GM18867 (cell line): ENCODE measurements around the gene LRRC28.
"Not testable (repeated sequence)": the region's sequence is repeated elsewhere in the genome, so short reads cannot be mapped to it uniquely, and the experiment has no call there.

Experiments
- ATAC-seq: cut with Tn5 transposase; IDR thresholded peaks from one replicate; pipeline ENCODE4 v1.9.1; 2021; ENCODE audit warnings: mild to moderate bottlenecking, moderate library complexity; ENCODE audit not compliant: unreplicated experiment

Gene LRRC28

DNA sequence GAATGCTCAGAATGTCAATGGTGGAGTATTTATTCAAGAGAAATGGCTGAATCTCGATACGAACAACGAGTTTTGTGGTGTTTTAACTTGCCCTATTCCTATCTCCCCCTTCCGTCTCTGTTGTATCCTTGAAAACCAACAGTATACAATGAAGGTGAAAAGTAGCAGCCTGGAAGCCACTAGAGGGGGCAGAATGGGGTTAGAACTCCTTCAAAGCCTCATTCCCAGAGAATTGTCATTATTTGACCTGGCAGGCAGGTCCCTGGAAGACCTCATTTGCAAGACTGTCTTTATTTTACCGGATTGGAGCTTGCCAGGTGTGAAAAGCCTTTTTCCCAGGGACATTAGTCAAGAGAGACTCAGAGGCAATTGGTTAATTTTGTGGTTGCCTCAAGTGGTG, 139.4 kb downstream of the LRRC28 start:
- no peak for ATAC-seq

DNA sequence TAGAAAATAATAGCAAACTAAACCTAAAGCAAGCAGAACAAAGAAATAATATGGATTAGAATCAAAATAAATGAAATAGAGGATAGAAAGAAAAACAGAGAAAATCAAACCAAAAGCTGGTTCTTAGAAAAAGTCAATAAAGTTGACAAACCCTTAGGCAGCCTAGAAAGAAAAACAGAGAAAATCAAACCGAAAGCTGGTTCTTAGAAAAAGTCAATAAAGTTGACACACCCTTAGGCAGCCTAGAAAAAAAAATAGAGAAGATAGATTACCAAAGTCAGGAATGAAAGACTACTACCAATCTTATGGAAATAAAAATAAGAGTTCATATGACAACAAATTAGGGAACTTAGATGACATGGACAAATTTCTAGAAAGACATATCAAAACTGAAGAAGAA, 142.4 kb downstream of the LRRC28 start:
- ATAC-seq = no peak

DNA sequence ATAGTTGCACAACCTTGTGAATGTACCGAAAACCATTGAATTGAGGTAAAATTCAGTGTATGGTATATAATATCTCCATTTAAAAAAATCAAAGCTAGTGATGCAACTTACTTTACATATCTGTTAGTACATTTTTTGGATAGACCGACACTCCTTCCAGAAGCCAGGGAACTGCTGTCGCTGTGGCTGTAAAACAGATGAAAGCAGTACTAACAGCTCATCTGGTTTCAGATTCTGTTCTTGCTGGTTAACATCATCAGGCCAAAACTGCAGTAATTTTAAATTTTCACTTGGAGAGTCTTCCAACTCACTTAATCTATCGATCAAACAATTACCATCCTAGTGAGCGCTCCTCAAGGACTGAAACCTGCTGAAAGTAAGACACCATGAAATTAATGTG, 145.1 kb downstream of the LRRC28 start:
- no peak for ATAC-seq

DNA sequence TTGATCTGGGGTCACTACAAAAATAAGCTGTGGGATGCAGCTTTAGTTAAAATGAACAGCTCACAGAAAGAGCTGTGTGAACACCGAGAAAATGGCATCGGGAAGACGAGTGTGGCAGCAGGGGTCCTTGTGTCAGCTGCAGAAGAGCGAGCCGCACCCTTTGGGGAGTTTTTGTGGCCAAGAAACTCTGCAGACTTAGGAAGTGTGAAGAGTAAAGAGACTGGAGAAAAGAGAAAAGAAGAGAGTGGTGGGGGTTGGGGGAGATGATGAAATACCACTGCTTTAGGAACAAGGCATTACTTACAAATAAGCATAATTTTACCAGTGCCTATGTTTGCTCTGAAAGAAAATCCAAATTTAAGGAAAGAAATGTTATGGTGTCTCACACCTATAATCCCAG, 147.8 kb downstream of the LRRC28 start:
- ATAC-seq = no peak

DNA sequence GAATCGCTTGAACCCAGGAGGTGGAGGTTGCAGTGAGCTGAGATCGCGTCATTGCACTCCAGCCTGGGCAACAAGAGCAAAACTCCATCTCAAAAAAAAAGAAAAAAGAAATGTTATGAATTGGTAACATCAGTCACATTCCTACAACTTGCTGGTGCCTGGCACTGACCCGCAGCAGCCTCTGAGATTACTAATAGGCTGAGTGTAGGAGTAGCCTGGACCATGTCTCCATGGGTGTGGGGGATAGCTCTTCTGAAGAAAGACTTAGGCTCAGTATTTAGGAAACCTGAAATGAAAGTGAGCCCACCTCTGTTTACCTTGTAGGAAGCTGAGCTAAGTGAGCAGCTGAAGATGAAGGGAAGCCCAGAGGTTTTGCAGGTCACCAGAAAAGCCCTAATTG, 148.3 kb downstream of the LRRC28 start:
- ATAC-seq = no peak

DNA sequence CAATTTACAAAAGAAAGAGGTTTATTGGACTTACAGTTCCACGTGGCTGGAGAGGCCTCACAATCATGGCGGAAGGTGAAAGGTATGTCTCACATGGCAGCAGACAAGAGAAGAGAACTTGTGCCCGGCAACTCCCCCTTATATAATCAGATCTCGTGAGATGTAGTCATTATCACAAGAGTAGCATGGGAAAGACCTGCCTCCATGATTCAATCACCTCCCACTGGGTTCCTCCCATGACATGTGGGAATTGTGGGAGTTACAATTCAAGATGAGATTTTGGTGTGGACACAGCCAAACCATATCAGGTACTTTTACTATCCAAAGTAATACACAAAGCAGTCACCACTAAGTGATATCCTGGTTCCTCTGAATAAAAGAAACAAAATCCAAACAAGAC, 149.9 kb downstream of the LRRC28 start:
- not testable (repeated sequence) for ATAC-seq

DNA sequence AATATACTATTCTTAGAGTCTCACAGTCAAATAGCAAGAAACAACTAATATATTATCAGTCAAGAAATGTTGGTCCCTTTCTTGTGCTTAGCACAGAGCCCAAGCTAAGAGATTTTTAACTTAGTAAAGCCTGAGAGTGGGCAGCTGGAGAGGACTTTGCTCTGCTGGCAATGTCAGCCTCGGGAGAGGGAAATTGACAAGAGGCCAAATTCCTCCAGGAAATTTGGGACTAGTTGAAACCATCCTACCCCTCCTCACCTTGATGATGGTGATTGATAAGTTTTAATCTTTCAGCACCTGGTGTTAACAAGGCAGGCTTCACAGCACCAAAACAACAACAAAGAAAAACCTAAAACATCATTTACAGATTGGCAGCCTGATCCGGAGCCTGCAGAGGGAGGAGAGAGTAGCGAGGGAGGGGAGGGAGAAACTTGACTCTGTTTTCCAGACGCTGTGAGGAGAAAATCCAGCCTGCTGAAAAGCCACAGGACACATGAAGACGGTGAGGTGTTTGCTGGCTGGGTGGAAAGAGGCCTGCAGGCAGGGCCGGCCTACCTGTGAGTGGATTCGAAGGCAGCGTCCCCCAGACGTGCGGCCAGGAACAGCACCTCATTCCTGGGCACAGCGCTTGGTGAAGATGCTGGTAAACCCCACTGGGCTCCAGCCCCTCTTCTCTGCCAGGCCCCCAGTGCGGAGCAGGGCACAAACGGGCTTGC, 150.9 kb downstream of the LRRC28 start:
- ATAC-seq = no peak

DNA sequence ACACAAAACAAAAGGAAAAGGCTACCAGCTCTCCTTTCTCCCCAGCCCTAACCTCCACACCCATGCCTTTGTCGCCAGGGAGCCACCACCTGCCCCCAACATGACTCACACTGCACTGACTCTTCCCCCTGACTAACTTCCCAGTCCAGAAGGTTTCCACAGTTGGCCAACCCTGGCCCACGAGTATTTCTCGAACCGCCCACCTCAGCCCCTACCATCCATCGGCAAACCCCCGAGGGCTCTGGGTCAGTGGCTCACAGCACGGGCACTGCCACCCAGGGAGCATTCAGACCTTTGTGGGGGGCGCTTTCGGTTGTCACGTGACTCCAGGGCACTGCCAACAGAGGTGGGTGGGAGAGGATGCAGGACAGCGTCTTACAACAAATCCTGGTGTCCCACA, 152.3 kb downstream of the LRRC28 start:
- no peak for ATAC-seq

DNA sequence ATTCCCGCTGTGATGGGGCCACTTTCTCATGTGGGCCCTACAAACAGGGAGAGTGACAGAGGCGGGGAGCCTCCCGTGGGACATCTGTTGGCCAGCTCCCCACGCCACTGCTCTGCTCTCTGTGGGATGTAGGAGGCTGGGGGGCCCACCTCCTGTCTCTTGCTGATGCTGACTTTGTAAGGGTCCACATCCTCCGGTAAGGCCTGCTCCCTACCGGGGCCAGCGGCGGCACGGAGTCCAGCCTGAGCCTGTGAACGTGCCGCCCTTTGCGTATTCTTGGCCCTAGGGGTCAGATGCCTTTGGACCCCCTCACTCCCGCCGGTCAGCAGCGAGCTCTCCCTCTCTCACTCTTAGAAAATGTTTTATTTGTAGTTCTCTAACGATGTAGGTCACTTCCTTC, 153.2 kb downstream of the LRRC28 start:
- no peak for ATAC-seq

DNA sequence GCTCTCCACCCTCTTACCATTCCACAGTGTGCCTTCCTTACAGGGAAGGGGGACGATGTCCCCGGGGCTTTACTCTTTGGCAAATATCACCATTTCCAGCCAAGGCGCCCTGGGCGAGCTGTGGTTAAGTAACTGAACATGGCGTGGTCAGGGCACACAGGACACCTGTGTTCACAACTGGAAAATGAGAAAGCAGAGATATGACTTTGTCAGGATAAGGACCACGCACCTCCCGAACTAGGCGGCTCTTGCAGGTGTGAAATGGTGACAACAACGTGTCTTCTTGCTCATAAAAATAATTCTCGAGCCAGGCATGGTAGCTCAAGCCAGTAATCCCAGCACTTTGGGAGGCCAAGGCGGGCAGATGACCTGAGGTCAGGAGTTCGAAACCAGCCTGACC, 154.8 kb downstream of the LRRC28 start:
- ATAC-seq = no peak

DNA sequence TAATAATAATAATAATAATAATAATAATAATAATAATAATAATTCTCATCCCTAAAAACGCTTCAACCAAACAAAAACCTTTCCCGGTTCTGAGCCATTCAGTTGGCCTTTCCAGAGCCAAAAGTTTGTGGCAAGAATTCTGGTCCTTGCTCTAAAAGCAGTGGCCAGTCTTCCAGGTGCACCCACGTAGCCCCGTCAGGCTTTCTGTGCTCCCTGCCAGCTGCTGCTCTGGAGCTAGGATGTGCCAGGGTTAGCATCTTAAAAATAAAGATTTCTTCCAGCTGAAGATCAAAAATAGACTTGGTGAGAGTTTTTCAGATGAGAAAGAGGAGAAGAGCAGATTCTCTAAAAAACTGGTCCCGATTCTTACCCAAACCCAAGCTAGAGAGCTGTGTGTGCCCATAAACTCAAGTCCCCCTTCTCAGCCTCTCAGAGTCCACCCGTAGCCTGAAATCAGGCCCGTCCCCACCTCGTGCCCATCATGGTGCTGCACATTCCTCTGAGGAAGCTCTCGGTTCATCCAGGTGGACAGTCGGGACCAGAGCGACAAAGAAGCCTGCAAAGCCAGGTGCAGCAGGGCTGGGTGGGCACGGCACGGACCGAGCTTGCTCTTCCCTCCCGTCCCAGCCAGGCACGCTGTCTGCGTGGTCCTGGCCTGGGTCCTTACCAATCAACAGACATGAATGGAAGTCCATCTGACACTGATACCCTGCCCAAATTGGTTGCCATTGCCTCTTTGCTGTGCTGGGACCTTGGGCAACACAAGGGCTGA, 155.6 kb downstream of the LRRC28 start:
- no peak for ATAC-seq

DNA sequence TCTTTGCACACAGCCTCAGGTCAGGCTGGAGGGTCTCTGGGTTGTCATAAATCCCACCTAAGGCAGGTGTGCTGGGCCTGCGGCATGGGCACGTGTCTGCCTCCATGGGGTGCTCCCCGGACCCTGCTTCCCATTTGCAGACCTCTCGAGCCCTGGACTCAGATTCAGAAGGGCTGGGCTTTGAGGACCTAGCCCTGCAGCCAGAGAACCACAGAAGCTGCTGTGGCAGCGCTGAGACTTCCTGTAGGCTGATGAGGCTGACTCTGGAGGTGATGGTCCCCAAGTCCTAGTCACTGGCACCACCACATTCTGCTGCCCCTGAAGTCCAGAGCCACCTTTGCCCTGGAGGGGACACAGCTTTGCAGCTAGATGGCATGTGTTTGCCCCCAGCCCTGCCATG, 156.4 kb downstream of the LRRC28 start:
- no peak for ATAC-seq

DNA sequence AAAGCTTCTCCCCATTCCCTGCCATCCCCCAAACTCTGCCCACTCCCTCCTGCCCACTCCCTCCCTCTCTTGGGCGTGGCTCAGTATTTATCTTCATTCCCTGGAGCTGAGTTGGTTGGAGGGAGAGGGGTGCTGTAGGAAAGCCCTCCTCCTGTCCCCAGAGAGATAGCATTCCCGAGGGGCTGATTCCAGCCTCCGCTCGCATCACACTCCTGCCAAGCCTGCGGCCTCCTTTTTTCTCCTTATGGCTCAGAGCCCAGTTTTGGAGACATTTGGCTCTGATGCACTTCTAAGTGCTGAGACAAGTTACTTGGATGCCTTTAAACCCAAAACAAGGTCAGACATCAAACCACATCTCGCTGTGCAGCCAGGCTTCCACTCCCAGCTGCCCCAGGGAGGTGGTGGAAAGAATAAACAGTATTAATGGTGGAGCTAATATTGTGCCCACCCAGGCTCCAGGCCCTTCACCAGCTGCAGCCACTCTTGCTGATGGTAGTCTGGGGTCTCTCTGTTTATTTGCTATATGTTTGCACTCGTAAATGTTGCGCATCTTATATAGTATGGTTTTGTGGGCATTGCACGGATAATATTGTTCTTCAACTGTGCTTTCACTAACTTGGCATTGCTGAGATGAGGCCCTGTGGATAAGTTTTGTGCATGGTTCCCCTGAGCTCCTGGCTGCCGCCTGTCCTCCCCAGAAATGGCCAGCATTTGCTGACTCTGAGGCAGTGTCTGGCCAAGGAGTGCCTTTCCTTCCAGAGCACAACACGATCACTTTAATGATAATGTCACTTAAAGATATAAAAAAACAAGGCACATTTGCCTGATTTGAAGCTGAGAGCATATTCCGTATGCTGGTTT, 157.2 kb downstream of the LRRC28 start:
- no peak for ATAC-seq

DNA sequence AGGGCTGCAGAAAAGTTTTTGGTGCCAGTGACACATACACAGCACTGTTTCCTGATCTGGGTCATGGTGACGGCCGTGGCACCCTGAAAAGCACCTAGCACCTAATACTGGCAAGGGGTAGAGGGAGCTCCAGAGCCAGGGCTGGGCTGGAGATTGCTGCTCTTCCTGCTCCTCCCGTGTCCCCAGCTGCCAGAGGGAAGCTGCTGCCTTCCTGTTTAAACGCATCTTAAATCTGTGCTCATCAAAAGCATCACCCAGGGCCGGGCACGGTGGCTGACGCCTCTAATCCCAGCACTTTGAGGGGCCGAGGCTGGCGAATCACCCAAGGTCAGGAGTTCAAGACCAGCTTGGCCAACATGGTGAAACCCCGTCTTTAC, 157.8 kb downstream of the LRRC28 start:
- no peak for ATAC-seq

DNA sequence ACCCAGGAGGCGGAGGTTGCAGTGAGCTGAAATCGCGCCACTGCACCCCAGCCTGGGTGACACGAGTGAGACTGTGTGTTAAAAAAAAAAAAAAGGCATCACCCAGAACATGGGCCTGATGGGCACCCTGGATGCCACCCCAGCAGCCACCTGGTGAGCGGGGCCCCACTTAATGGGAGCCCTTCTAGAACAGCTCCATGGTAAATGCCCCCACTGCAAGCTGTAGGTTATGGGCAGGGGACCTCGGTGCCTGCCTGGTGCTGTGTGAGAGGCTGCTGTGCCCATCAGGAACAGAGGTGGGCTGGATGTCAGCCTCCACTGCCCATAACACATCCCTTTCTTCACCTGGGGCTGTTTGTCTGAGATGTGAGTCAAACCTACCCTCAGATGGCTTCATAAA, 158.3 kb downstream of the LRRC28 start:
- ATAC-seq = no peak

DNA sequence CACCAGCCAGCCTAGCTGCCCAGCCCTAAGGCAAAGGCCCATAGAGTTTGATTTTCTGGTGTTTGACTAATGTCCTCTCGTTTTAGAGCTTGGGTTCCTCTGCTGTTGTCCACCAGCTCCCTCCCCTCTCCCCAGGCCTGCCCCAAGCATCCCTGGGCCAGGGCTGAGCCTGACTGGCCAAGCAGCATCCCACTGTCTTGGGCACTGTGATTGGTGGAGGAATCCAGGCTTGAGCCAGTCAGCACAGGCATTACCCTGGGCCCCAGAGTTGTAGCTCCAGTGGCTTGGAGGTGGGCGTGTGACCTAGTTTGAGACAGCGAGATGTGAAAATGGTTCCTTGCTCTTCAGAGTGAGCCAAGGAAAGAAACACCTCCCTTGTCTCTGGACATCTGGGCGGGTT, 159.2 kb downstream of the LRRC28 start:
- ATAC-seq = no peak

DNA sequence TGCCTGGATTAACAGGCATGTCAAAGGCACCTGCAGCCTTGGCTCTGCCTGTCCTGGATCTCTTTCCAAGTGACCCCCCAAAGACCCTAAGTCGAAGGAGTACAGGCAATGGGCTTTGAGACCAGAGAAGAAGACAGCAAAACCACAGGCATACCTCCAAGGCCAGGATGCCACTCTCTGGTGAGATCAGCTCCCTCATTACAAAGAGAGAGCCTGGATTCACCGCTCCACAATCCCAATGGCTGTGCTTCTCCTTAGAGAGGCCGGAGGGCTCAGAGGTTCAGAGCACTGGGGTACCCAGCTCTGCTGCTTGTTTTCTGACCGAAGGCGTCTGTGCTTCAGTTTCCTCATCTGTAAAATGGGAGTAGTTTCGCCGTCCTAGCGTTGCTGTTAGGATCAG, 160.0 kb downstream of the LRRC28 start:
- ATAC-seq = no peak

DNA sequence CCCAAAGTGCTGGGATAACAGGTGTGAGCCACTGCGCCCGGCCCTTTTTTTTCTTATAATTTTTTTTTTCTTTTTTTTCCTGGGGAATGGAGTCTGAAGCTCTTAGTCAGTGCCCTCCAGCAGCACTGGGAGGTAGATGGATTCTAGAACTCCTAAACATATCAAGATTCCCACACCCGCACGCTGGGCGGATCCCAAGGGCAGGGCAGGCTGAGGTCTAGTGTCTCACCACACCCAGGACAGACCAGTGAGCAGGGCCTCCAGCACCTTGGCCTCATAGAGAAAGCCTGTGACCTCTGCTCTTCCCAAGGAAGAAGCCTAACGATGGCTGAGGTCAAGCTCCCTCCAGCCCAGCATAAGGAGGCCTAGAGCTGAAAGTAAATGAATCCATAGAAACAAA, 160.8 kb downstream of the LRRC28 start:
- no peak for ATAC-seq

DNA sequence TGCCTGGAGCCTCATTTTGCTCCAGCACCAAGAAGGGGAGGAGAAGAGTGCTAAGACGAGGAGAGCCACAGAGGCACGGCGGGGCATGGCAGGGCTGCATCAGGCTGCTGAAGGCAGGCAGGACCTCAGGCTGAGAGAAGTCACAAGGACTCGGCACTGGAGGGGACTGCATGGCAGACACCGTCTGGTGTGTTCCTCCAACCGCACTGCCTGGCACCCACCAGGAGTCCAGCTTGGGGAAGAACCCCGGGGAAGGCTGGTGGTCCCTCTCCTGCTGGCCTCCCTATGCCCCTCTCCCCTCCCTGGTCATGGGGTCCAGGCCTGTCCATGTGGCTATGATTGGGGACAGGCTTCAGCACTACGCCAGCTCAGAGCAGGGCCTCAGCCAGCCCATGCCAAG, 161.3 kb downstream of the LRRC28 start:
- ATAC-seq = no peak

DNA sequence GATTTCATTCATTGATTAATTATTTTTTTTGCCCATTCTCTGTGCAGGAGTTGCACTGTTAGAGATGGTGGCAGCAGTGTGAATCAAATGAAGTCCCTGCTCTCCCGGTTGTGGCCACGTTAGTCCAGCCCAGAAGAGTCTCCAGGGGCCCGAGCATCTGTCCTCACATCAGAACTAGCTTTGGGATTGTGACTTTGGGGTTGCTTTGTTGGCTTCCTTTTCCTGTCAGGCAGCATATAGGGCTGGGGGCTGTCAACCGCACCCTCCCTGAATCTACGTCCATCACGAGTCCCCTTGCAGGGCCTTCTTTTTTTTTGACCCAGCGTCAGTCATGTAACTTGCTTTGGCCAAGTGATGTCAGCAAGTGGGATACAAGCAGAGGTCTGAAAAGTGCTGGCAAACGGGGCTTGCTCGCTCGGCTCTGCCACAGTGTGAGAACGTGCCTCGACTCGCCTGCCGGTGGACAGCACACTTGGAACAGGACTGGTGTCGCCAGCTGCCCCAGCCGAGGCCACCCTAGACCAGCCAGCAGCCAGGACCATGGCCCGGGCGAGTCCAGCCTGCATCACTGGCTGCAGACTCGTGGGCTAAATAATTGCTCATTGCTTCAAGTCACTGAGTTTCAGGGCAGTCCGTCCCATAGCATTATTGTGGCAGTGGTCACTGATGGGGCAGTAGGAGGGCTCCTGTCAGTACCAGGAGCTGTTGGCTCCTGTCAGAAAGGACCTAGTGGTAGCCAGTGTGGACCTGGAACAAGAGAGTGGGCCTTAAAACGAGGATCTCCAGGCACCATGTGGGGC, 162.9 kb downstream of the LRRC28 start:
- ATAC-seq = no peak
